ENCODE measurements around the gene CFAP97D2. TPM values are rescaled to one million over a fixed set of nuclear protein-coding genes. Genes with fewer than 3 reads are reported as not detected.
A peak's percentile ranks its signal among the peaks of the same experiment; 100 is the strongest.

CFAP97D2 gene
- total and polyA plus RNA-seq, 4 donors, result 1.3 to 3.7 (median 1.5) TPM

DNA sequence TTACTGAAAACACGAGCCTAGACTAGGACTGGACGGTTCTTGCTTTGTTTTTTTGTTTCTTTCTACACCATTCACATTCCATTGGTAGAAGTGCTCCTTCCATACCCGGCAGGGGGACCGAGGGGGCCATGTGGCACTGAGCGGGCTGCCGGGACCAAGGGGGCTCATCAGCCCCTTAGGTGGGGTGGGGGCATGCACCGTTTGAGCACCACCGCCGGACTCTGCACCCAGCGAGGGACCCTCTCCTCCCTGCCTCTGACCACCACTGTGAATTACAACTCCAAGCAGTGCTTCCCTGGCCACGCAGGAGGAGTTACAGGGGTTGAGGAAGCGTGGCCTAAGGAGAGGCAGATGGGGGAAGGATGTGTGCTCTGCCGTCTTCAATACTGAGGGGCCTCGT, 15.0 kb upstream of the CFAP97D2 start:
- TF ChIP-seq, protein P1, sequence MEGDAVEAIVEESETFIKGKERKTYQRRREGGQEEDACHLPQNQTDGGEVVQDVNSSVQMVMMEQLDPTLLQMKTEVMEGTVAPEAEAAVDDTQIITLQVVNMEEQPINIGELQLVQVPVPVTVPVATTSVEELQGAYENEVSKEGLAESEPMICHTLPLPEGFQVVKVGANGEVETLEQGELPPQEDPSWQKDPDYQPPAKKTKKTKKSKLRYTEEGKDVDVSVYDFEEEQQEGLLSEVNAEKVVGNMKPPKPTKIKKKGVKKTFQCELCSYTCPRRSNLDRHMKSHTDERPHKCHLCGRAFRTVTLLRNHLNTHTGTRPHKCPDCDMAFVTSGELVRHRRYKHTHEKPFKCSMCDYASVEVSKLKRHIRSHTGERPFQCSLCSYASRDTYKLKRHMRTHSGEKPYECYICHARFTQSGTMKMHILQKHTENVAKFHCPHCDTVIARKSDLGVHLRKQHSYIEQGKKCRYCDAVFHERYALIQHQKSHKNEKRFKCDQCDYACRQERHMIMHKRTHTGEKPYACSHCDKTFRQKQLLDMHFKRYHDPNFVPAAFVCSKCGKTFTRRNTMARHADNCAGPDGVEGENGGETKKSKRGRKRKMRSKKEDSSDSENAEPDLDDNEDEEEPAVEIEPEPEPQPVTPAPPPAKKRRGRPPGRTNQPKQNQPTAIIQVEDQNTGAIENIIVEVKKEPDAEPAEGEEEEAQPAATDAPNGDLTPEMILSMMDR (IDR thresholded peaks at IDR 0.05; ENCODE audit: control extremely low read depth, extremely low read depth), result no peak
- ATAC-seq (ENCODE audit: insufficient read depth, low FRiP score), result no peak
- Histone ChIP-seq H3K4me3 (no peak overlapping the region), H3K36me3 (ENCODE audit: control insufficient read depth in 4 of 4, insufficient read depth in 4 of 4, low read length in 4 of 4) (no peaks in the 10 kb centered on the region), H3K4me1 (ENCODE audit: control insufficient read depth in 5 of 5, insufficient read depth in 5 of 5, low read length in 5 of 5) (peaks cover 0 to 18% (median 7%) of the 10 kb centered on the region in 5 donors), H3K9me3 (ENCODE audit: control insufficient read depth in 4 of 4, insufficient read depth in 3 of 4, low read length in 3 of 4) (peaks cover 0 to 6% (median 0%) of the 10 kb centered on the region in 4 donors), H3K9ac (ENCODE audit: insufficient read depth in 1 of 2, low read length in 2 of 2) (no peak overlapping the region), H3K27me3 (ENCODE audit: control insufficient read depth in 3 of 3, insufficient read depth in 3 of 3, low read length in 2 of 3) (no peaks in the 10 kb centered on the region), H3K27ac (ENCODE audit: low read depth in 1 of 2, low read length in 1 of 2) (no peak overlapping the region)
- WGBS, 2 donors, result 74 to 77% methylated on average over 14 of the region's 14 CpGs
- DNase-seq, result no peak

DNA sequence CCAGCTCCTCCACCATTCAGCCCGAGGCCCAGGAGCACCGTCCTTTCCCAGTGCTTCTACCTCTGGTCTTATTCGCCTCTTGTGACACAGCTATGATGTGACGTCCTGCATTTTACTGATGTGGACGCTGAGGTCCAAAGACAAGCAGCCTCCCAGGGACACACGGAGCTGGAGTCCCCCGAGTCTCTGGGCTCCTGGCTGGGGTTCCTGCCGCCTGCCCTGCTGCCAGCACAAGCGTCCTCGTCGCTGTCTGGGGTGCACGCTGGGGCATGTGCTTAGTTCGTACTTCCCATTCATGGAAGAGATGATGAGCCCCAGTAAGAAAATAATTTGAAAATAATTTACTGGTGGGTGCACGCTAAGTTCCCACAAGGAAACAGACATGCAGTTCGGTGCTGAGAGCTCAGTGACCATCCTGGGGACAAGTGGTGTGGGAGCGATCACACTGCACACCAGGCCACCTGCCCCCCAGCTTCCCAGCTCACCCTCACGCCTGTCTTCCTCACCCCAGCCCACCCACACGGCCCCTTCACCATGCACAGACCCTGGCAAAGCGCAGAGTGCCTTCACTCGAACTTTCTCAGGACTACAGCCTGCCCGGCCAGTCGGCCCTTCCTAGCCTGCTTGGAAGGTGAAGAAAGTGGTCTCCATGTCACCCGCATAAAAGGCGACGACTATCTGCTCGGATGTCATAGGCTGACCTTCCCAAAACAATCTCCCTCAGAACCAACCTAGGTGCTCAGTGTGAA, 14.2 kb upstream of the CFAP97D2 start:
- Histone ChIP-seq H3K27me3 (ENCODE audit: control insufficient read depth in 3 of 3, insufficient read depth in 3 of 3, low read length in 2 of 3) (no peaks in the 10 kb centered on the region), H3K27ac (ENCODE audit: low read depth in 1 of 2, low read length in 1 of 2) (no peak overlapping the region), H3K9ac (ENCODE audit: insufficient read depth in 1 of 2, low read length in 2 of 2) (no peak overlapping the region), H3K4me1 (ENCODE audit: control insufficient read depth in 5 of 5, insufficient read depth in 5 of 5, low read length in 5 of 5) (peaks cover 0 to 18% (median 7%) of the 10 kb centered on the region in 5 donors), H3K36me3 (ENCODE audit: control insufficient read depth in 4 of 4, insufficient read depth in 4 of 4, low read length in 4 of 4) (no peaks in the 10 kb centered on the region), H3K4me3 (no peak overlapping the region), H3K9me3 (ENCODE audit: control insufficient read depth in 4 of 4, insufficient read depth in 3 of 4, low read length in 3 of 4) (peaks cover 0 to 6% (median 0%) of the 10 kb centered on the region in 4 donors)
- ATAC-seq (ENCODE audit: insufficient read depth, low FRiP score) (no peak), DNase-seq (no peak)
- TF ChIP-seq, protein P1 (IDR thresholded peaks at IDR 0.05; ENCODE audit: control extremely low read depth, extremely low read depth), result no peak
- WGBS, 2 donors, result 91 to 92% methylated on average over 26 of the region's 26 CpGs

DNA sequence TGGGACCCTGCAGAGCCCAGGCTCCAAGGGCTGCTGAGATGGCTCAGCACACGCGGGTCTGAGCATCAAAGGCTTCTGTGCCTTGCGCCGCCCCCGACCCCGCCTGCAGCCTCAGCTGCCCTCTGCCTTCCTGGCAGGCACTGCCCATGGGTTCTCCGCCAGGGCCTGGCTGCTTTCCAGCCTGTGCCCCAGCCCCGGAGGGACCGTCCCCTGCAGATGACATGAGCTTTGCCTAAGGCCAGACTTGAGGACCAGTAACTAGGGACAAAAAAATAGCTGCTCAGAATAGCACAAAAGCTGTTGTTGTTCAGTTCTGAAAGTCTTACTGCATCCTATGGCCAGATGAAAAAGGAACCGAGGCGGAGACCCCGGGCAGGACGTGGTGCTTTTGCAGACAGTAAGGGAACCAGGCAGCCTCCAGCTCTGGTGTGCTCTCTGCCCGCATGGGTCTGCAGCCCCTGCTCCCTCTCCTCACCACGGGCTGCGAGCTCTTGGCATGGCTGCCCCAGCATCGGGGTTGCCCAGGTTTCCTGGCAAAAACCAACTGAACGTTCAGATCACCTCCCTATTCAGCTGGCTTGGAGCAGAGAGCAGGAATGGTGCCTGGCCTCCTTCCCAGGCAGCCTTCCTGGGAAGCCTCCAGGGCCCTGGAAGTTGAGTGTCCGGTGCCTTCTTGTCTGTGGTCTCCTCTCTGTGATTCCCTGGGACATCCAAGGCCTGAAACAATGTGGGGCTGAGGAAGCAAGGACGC, 12.5 kb upstream of the CFAP97D2 start:
- H3K4me1 ChIP-seq (ENCODE audit: control insufficient read depth in 5 of 5, insufficient read depth in 5 of 5, low read length in 5 of 5), result peaks cover 0 to 16% (median 5%) of the 10 kb centered on the region in 5 donors
- 40 to 47% methylated on average over 20 of the region's 20 CpGs for WGBS, 2 donors
- TF ChIP-seq, protein P1 (IDR thresholded peaks at IDR 0.05; ENCODE audit: control extremely low read depth, extremely low read depth), result no peak
- no peaks in the 10 kb centered on the region for H3K27me3 ChIP-seq (ENCODE audit: control insufficient read depth in 3 of 3, insufficient read depth in 3 of 3, low read length in 2 of 3)
- ATAC-seq (ENCODE audit: insufficient read depth, low FRiP score) (no peak), DNase-seq (no peak)
- no peak overlapping the region for H3K9ac ChIP-seq (ENCODE audit: insufficient read depth in 1 of 2, low read length in 2 of 2)
- peak overlapping the region in 1 of 2 donors; percentile 15 for H3K27ac ChIP-seq (ENCODE audit: low read depth in 1 of 2, low read length in 1 of 2)
- peaks cover 0 to 6% (median 0%) of the 10 kb centered on the region in 4 donors for H3K9me3 ChIP-seq (ENCODE audit: control insufficient read depth in 4 of 4, insufficient read depth in 3 of 4, low read length in 3 of 4)
- no peaks in the 10 kb centered on the region for H3K36me3 ChIP-seq (ENCODE audit: control insufficient read depth in 4 of 4, insufficient read depth in 4 of 4, low read length in 4 of 4)
- H3K4me3 ChIP-seq, result no peak overlapping the region

Data from lung (tissue), 12 donors.